SK-N-SH treated with all-trans-retinoic acid at 6 μM for 48 hours (cell line): ENCODE measurements around the gene AFAP1.

Source experiments
- ATAC-seq: fragments of 200-7000 bp; cut with Tn5 transposase; 3 replicates; pipeline ENCODE4 v1.9.1; 2020; ENCODE audit warnings: mild to moderate bottlenecking, moderate library complexity
- ARNTL ChIP-seq: fragments of 450-650 bp; formaldehyde crosslinking; IDR thresholded peaks from 2 replicates; pipeline ENCODE4 v1.5.0; 2020; ENCODE audit warnings: low read depth, mild to moderate bottlenecking, moderate library complexity, borderline replicate concordance
- BACH2 ChIP-seq: fragments of 250-450 bp; sonication (Bioruptor Pico); IDR thresholded peaks from 2 replicates; pipeline ENCODE4 v1.9.0; 2021; ENCODE audit warnings: mild to moderate bottlenecking, borderline replicate concordance
- CREB5 ChIP-seq: fragments of 250-450 bp; sonication (Bioruptor Pico); IDR thresholded peaks from 2 replicates; pipeline ENCODE4 v1.5.1; 2020; ENCODE audit warnings: low read depth, mild to moderate bottlenecking, moderate library complexity
- CSRNP3 ChIP-seq: fragments of 250-450 bp; sonication (Bioruptor Pico); IDR thresholded peaks from 2 replicates; pipeline ENCODE4 v1.5.1; 2021; ENCODE audit warnings: mild to moderate bottlenecking, moderate library complexity
- ESRRG ChIP-seq: fragments of 250-450 bp; sonication (Bioruptor Pico); IDR thresholded peaks from 2 replicates; pipeline ENCODE4 v1.6.1; 2021; ENCODE audit warnings: mild to moderate bottlenecking
- ISL1 ChIP-seq: fragments of 250-450 bp; sonication (Bioruptor Pico); IDR thresholded peaks from 2 replicates; pipeline ENCODE4 v2.1.2; 2022; ENCODE audit warnings: mild to moderate bottlenecking, moderate library complexity
- OSR1 ChIP-seq: fragments of 250-450 bp; sonication (Bioruptor Pico); IDR thresholded peaks from 2 replicates; pipeline ENCODE4 v1.8.0; 2022; ENCODE audit warnings: moderate library complexity, mild to moderate bottlenecking, inconsistent platforms
- PATZ1 ChIP-seq: fragments of 250-450 bp; sonication (Bioruptor Pico); IDR thresholded peaks from 2 replicates; pipeline ENCODE4 v1.8.0; 2020; ENCODE audit warnings: mild to moderate bottlenecking, moderate library complexity, borderline replicate concordance
- POU6F1 ChIP-seq: fragments of 250-450 bp; sonication (Bioruptor Pico); IDR thresholded peaks from 2 replicates; pipeline ENCODE4 v1.8.0; 2021; ENCODE audit warnings: low read depth, mild to moderate bottlenecking, moderate library complexity, borderline replicate concordance
- PPARA ChIP-seq: fragments of 250-450 bp; sonication (Bioruptor Pico); IDR thresholded peaks from 2 replicates; pipeline ENCODE4 v1.5.0; 2020; ENCODE audit warnings: mild to moderate bottlenecking, borderline replicate concordance
- RARB ChIP-seq: fragments of 250-450 bp; sonication (Bioruptor Pico); IDR thresholded peaks from 2 replicates; pipeline ENCODE4 v1.8.0; 2021; ENCODE audit warnings: mild to moderate bottlenecking, moderate library complexity
- SNAI2 ChIP-seq: fragments of 250-450 bp; sonication (Bioruptor Pico); IDR thresholded peaks from 2 replicates; pipeline ENCODE4 v1.5.0; 2020; ENCODE audit warnings: mild to moderate bottlenecking, moderate library complexity
- TCF4 ChIP-seq: fragments of 250-450 bp; sonication (Bioruptor Pico); IDR thresholded peaks from 2 replicates; pipeline ENCODE4 v1.8.0; 2021; ENCODE audit warnings: mild to moderate bottlenecking, moderate library complexity, borderline replicate concordance
- TOX ChIP-seq: fragments of 250-450 bp; sonication (Bioruptor Pico); IDR thresholded peaks from 2 replicates; pipeline ENCODE4 v1.8.0; 2021; ENCODE audit warnings: mild to moderate bottlenecking, moderate library complexity, borderline replicate concordance
- TSHZ2 ChIP-seq: fragments of 250-450 bp; sonication (Bioruptor Pico); IDR thresholded peaks from 2 replicates; pipeline ENCODE4 v1.5.0; 2020; ENCODE audit warnings: mild to moderate bottlenecking, moderate library complexity
- ZC3H10 ChIP-seq: fragments of 250-450 bp; sonication (Bioruptor Pico); IDR thresholded peaks from 2 replicates; pipeline ENCODE4 v1.5.1; 2021; ENCODE audit warnings: mild to moderate bottlenecking, moderate library complexity
- ZFP3 ChIP-seq: fragments of 250-450 bp; sonication (Bioruptor Pico); IDR thresholded peaks from 2 replicates; pipeline ENCODE4 v1.5.0; 2020; ENCODE audit warnings: mild to moderate bottlenecking, moderate library complexity
- ZFP30 ChIP-seq: fragments of 450-650 bp; formaldehyde crosslinking; IDR thresholded peaks from 2 replicates; pipeline ENCODE4 v1.5.0; 2022; ENCODE audit warnings: mild to moderate bottlenecking, moderate library complexity
- ZNF565 ChIP-seq: fragments of 450-650 bp; formaldehyde crosslinking; conservative IDR thresholded peaks from 2 replicates; pipeline ENCODE4 v1.5.0; 2020; ENCODE audit warnings: low read depth, mild to moderate bottlenecking, moderate library complexity
- ZNF70 ChIP-seq: fragments of 450-650 bp; formaldehyde crosslinking; IDR thresholded peaks from 2 replicates; pipeline ENCODE4 v1.5.0; 2020; ENCODE audit warnings: mild to moderate bottlenecking, moderate library complexity
- ZNF8 ChIP-seq: fragments of 450-650 bp; formaldehyde crosslinking; IDR thresholded peaks from 2 replicates; pipeline ENCODE4 v1.5.0; 2020; ENCODE audit warnings: mild to moderate bottlenecking, moderate library complexity

Gene AFAP1

GRCh38 chr4:7837597-7838135 is 102.0 kb downstream of the AFAP1 start:
- no peak for ATAC-seq
- TF ChIP-seq BACH2 (CRISPR knock-in tag) = no peak
- TF ChIP-seq ZNF565 (CRISPR knock-in tag) = no peak
- TF ChIP-seq TSHZ2 = no peak
- TF ChIP-seq TOX (CRISPR knock-in tag) = no peak
- TF ChIP-seq ZC3H10 (CRISPR knock-in tag) = no peak
- no peak for TF ChIP-seq ZNF70 (CRISPR knock-in tag)
- TF ChIP-seq ARNTL (CRISPR knock-in tag) = no peak
- no peak for TF ChIP-seq TCF4 (CRISPR knock-in tag)
- no peak for TF ChIP-seq RARB (CRISPR knock-in tag)
- TF ChIP-seq ZFP30 (CRISPR knock-in tag) = no peak
- no peak for TF ChIP-seq CSRNP3
- TF ChIP-seq PATZ1 = no peak
- no peak for TF ChIP-seq ZNF8 (CRISPR knock-in tag)
- no peak for TF ChIP-seq SNAI2 (CRISPR knock-in tag)
- no peak for TF ChIP-seq ESRRG
- TF ChIP-seq, all 23 proteins: peak for 0

GRCh38 chr4:7831858-7832730 is 107.6 kb downstream of the AFAP1 start:
- no peak for ATAC-seq
- no peak for TF ChIP-seq POU6F1 (CRISPR knock-in tag)
- TF ChIP-seq BACH2 (CRISPR knock-in tag) = no peak
- TF ChIP-seq ZC3H10 (CRISPR knock-in tag) = no peak
- TF ChIP-seq ESRRG = no peak
- TF ChIP-seq ZNF8 (CRISPR knock-in tag) = no peak
- no peak for TF ChIP-seq CSRNP3
- TF ChIP-seq ZFP30 (CRISPR knock-in tag) = no peak
- no peak for TF ChIP-seq CREB5 (CRISPR knock-in tag)
- no peak for TF ChIP-seq ZNF565 (CRISPR knock-in tag)
- TF ChIP-seq ZFP3 (CRISPR knock-in tag) = no peak
- no peak for TF ChIP-seq TSHZ2
- no peak for TF ChIP-seq PPARA
- no peak for TF ChIP-seq ISL1 (CRISPR knock-in tag)
- TF ChIP-seq ZNF70 (CRISPR knock-in tag) = no peak
- no peak for TF ChIP-seq OSR1
- no peak for TF ChIP-seq TCF4 (CRISPR knock-in tag)
- TF ChIP-seq ARNTL (CRISPR knock-in tag) = no peak
- TF ChIP-seq PATZ1 = no peak
